IPS-NIHi11 (cell line): Measurements from ENCODE around the gene AIFM1.

Source experiments
- DNase-seq: peaks from one replicate; pipeline ENCODE4 v3.0.0; 2012; ENCODE audit warnings: mixed read lengths, low spot score

The AIFM1 gene

GRCh38 chrX:130165703-130166502 lies at the start of gene AIFM1:
AIFM1 (minus strand) TSS chrX:130165841; CDS start chrX:130165656, 185 bp downstream.
- peak; percentile 84 for DNase-seq

- no peak for DNase-seq
These were observed 47.7 kb upstream of the AIFM1 start for GRCh38 chrX:130213376-130213775.

GRCh38 chrX:130212371-130212770 lies 46.7 kb upstream of the AIFM1 start:
- no peak for DNase-seq

- DNase-seq: no peak
These were observed 46.0 kb upstream of the AIFM1 start for GRCh38 chrX:130211415-130212186.

- DNase-seq: no peak
These were observed 39.0 kb upstream of the AIFM1 start for GRCh38 chrX:130204647-130205046.

- DNase-seq: no peak
These were observed 31.8 kb upstream of the AIFM1 start for GRCh38 chrX:130197464-130197863.

- no peak for DNase-seq
These were observed 30.8 kb upstream of the AIFM1 start for GRCh38 chrX:130196466-130196865.

- DNase-seq: no peak
These were observed 25.2 kb upstream of the AIFM1 start for GRCh38 chrX:130190801-130191200.

- DNase-seq: no peak
These were observed 21.0 kb upstream of the AIFM1 start for GRCh38 chrX:130186651-130187050.

- no peak for DNase-seq
These were observed 19.2 kb upstream of the AIFM1 start for GRCh38 chrX:130184857-130185256.

GRCh38 chrX:130184168-130184567 lies 18.5 kb upstream of the AIFM1 start:
- DNase-seq: no peak

GRCh38 chrX:130179579-130180215 lies 14.1 kb upstream of the AIFM1 start:
- no peak for DNase-seq

GRCh38 chrX:130179170-130179569 lies 13.5 kb upstream of the AIFM1 start:
- no peak for DNase-seq

- no peak for DNase-seq
These were observed 11.3 kb upstream of the AIFM1 start for GRCh38 chrX:130176942-130177341.

- no peak for DNase-seq
These were observed 10.7 kb upstream of the AIFM1 start for GRCh38 chrX:130176354-130176776.

- no peak for DNase-seq
These were observed 9.3 kb upstream of the AIFM1 start for GRCh38 chrX:130174937-130175336.

GRCh38 chrX:130174045-130174704 lies 8.5 kb upstream of the AIFM1 start:
- DNase-seq: no peak

GRCh38 chrX:130173190-130173895 lies 7.7 kb upstream of the AIFM1 start:
- no peak for DNase-seq

GRCh38 chrX:130172127-130172845 lies 6.6 kb upstream of the AIFM1 start:
- DNase-seq: no peak

GRCh38 chrX:130171446-130172126 lies 5.9 kb upstream of the AIFM1 start, which contains the start of gene RAB33A:
RAB33A (plus strand) TSS chrX:130171962; CDS start chrX:130172063, 101 bp downstream.
- DNase-seq: peak; percentile 57
